DMS53 (cell line): ENCODE results near the gene ANKRD16.
A peak's percentile ranks its signal among the peaks of the same experiment; 100 is the strongest.
"Not testable (repeated sequence)": the region's sequence is repeated elsewhere in the genome, so short reads cannot be mapped to it uniquely, and the experiment has no call there.

Source experiments
- DNase-seq: peaks from one replicate; lab custom pipeline; 2025; lab: John Stamatoyannopoulos, UW

The ANKRD16 gene

DNA sequence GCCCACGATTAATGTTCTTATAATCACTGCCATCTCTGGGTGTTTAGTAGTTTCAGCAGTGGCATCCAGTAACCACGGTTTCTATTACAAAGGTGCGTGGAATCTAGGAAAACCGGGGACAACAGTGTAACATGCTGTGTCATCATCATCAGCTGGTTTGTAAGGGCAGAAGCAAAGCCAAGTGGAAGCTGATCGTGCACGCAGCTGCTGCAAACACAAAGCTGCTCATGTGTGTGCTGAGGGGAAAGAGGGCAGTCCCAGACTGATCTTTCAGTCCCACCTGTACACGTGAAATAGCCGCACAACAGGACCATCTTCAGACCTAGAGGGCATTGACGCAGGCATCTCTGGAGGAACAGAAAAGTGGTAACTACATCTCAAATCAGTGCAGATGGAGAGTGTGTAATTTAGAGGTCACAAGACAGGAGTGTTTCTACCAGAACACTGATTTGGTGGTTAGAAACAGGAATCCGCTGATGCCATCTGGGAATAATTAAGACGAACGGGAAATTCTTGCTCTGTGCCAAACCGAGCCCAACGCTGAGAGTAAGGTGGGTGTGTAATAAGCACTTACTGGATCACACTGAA lies 13.4 kb downstream of the ANKRD16 start:
- peak; percentile 19 for DNase-seq

- DNase-seq: peak; percentile 82
Measured at GRCh38 chr10:5873515-5873995, 16.1 kb downstream of the ANKRD16 start.

DNA sequence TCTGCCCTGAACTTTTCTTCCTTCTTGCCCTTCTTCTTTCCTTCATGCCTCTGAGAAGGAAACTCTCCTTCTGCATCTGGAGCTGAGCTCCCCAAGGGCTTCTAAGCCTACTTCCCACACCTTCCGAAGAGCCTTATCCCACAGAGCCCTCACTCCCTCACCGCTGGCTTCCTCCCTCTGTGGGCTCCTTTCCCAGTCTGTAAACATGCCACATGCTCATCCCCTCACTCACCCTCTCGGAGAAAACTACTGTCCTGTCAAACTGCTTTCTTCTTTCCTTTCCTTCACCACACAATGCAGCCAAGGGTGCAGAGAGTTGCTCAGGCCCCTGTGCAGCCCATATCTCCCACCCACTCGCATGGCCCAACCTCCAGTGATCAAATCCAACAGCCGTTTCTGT lies 18.1 kb downstream of the ANKRD16 start:
- DNase-seq: no peak

DNA sequence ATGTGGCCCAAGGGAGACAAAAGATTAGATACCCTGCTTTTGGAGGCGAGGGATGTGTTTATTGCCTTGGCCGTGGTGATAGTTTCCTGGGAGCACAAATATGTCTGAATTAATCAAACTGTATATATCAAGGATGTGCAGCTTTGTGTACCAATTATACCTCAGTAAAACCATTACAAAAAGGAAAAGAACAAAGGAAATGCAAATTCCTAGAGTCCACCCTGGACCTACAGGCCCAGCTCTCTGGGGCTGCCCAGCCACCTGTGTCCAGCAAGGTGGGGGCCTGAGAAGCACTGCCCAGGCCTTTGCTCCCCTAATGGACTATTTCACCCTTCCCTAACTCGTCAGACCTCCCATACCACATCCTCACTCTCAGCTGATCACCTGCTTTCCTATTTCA lies 20.5 kb downstream of the ANKRD16 start:
- no peak for DNase-seq

DNA sequence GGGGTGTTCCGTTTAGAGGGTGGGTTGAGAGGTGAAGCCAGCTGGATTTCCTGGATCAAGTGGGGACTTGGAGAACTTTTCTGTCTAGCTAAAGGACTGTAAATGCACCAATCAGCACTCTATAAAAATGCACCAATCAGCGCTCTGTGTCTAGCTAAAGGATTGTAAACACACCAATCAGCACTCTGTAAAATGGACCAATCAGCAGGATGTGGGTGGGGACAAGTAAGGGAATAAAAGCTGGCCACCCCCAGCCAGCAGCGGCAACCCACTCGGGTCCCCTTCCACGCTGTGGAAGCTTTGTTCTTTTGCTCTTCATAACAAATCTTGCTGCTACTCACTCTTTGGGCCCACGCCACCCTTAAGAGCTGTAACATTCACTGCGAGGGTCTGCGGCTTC lies 21.3 kb downstream of the ANKRD16 start:
- DNase-seq: not testable (repeated sequence)

GRCh38 chr10:5867091-5867615 lies 22.5 kb downstream of the ANKRD16 start:
- DNase-seq: peak; percentile 28

DNA sequence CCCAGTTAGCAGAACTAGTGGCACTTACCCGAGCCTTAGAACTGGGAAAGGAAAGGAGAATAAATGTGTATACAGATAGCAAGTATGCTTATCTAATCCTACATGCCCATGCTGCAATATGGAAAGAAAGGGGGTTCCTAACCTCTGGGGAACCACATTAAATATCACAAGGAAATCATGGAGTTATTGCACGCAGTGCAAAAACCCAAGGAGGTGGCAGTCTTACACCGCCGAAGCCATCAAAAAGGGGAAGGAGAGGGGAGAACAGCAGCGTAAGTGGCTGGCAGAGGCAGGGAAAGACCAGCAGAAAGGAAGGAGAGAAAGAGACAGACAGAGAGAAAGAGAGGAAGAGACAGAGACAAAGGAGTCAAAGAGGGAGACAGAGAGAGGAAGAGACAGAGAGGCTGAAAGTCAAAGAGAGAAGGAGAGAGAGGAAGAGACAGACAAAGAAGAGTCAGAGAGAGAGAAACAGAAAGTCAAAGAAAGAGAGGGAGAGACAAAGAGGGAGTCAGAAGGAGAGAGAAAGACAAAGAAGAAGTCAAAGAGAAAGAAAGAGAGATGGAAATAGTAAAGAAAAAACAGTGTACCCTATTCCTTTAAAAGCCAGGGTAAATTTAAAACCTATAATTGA lies 23.1 kb downstream of the ANKRD16 start:
- not testable (repeated sequence) for DNase-seq

DNA sequence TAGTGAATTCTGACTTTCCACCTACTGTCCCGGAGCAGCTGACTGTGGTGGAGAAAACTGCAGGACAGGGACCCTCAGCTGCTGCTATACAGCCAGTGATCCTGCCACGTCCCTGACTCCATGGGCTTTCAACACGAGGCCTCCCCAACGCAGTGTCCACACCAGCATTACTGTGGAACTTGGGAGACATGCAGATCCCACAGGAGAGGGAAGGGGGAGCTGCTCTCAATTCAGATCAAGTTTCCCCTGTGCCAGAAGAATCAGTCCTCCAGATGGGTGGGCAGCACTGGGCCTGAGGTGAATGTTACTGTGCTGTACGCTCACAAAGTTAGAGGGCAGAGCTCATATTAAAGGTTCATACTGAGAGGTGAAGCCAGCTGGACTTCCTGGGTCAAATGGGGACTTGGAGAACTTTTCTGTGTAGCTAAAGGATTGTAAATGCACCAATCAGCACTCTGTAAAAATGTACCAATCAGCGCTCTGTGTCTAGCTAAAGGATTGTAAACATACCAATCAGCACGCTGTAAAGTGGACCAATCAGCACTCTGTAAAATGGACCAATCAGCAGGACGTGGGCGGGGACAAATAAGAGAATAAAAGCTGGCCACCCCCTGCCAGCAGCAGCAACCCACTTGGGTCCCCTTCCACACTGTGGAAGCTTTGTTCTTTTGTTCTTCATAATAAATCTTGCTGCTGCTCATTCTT lies 26.6 kb downstream of the ANKRD16 start:
- DNase-seq: not testable (repeated sequence)

DNA sequence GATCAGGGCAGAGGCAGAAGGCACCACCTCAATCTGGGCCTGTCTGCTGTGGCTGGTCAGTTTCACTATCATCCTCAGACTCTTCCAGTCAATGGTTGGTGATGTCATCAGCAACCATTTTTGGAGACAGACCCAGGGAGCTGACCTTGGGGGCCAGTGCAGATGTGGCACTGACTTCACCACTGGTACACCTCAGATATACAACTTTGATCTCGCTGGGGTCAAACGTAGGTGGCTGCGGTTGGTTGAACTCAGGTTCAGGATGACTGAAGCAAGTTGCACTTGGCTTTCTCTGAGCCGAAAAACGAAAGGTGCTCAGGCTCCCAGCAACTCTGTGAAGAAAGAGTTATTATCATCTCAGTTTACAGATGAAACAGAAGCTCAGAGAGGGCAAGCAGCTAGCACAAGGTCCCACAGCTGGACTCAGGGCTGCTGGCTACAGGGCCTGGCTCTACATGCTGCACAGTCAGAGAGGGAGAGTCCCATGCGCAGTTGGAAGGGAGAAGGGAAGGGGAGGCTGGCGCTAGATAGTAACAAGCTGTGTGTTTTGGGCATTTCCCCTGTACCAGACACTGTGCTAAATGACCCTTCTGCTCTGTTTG lies 27.2 kb downstream of the ANKRD16 start:
- DNase-seq: no peak

DNA sequence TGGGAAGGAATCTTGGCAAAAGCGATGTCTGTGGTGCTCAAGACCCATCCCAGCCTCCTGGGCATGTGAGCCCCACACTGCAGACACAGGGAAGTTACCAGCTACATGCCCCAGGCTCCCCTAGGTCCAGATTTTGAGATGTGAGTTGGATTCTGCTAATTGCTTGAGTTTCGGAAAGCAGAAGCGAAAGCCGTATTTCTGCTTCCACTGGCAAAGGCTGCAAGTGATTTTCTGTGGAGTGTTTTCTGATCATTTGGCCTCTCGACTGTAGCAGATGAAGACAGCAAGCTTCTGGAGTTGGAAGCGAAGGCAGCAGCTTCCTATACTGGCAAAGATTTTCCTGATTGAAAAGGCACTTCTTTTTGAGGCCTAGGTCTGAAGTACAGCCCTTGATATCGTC lies 29.6 kb downstream of the ANKRD16 start:
- no peak for DNase-seq

DNA sequence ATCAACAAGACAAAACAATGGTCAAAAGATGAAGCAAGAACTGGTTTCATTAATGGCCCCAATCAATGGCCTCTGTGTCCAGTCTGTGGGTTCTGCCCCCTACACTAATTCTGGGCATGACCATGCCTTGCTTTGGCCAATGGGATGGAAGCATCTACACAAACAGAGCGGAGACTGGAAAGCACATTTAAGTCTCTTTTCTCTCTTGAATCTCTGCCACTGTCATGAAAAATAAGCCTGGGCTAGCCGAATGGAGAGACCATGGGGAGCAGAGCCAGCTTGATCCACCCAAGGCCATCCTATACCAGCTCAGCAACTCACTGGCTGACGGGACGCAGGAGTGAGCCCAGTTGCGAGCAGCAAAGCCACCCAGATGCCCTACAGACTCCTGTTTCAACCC lies 30.9 kb downstream of the ANKRD16 start:
- no peak for DNase-seq

- no peak for DNase-seq
Measured at GRCh38 chr10:5856701-5857004, 33.0 kb downstream of the ANKRD16 start.

GRCh38 chr10:5855979-5856700 lies 33.6 kb downstream of the ANKRD16 start:
- no peak for DNase-seq

GRCh38 chr10:5854131-5854475 lies 35.6 kb downstream of the ANKRD16 start:
- no peak for DNase-seq

DNA sequence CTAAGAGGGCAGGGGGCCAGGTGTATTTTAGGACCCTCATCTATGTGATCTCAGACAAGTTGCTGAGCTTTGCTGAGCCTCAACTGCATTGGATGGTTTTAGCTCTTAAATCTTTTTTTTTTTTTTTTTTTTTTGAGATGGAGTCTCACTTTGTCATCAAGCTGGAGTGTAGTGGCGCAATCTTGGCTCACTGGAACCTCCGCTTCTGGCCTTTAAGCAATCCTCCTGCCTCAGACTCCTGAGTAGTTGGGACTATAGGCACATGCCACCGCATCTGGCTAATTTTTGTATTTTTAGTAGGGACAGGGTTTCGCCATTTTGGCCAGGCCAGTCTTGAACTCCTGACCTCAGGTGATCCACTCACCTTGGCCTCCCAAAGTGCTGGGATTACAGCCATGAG lies 43.0 kb downstream of the ANKRD16 start:
- DNase-seq: not testable (repeated sequence)

DNA sequence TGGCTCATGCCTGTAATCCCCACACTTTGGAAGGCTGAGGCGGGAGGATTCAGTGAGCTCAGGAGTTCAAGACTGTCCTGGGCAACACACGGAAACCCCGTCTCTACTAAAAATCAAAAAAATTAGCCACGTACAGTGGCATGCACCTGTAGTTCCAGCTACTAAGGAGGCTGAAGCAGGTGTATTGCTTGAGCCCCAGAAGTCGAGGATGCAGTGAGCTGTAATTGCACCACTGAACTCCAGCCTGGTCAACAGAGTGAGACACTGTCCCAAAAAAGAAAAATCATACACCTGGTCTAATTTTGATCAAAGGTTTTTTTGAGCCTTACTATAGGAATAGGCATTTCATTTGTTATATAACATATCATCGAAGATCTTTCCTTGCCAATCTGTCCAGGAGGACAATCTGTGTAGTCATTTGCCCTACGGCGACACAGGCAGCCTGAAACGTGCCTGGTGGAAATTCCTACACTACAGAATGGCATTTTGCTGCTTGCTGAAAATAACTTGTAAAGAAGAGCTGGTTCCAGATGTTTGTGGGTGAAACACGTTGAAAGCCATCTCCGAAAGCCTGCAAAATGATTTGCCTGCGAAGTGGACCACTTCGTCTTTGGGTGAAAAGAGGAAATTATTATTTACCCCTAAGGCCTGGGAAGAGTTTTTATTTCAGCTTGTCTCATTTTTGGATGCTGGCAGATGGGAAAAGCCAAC lies 45.2 kb downstream of the ANKRD16 start:
- DNase-seq: no peak

DNA sequence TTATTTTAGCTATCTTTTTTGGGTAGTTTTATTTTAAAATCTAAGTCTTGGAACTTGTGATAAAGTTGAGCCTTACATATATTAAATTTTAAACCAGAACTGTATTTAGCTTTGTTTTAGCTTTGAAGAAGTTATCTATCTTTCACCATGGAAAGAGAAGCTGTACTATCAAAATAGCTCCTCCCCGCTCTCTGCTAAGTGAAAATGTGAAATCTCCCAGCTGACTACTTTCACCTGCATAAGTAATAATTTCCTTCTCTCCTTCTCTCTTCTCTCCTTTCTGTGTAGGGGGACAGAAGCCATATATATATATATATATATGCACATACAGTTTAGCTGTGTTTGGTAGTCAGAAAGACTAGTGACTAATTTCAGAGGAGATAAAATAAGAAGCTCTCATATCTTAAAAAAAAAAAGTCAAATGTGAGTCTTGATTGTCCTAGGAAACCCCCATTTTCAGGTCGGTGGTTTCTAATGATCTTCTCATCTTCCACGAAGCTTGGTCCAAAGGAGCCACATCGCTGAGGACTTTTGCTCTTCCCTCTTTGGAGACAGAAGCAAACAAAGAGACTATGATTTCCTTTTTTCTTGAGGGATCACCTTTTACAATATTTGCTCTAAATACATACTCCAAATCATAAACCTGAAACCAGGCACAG lies 45.9 kb downstream of the ANKRD16 start:
- no peak for DNase-seq

GRCh38 chr10:5841965-5842364 lies 47.7 kb downstream of the ANKRD16 start:
- no peak for DNase-seq

- peak; percentile 60 for DNase-seq
Measured at GRCh38 chr10:5840314-5841307, 49.1 kb downstream of the ANKRD16 start.

- DNase-seq: not testable (repeated sequence)
Measured at GRCh38 chr10:5836181-5836580, 53.5 kb downstream of the ANKRD16 start.
